Naive thymus-derived CD8-positive, alpha-beta T cell (primary cell): Measurements from ENCODE around the gene OCA2. TPM values are rescaled to one million over a fixed set of nuclear protein-coding genes. Genes with fewer than 3 reads are reported as not detected.

ENCODE experiments used
- ATAC-seq, 2 donors: fragments of 150-1000 bp; cut with Tn5 transposase in 1 of 2; sonication (Bioruptor Pico), chemical (Tn5 transposase) in 1 of 2; 1 replicate in 1 of 2; 2 replicates in 1 of 2; pipeline ENCODE4 v1.10.0; 2021; ENCODE audit warnings: mild to moderate bottlenecking in 2 of 2, moderate library complexity in 2 of 2
- POLR2A ChIA-PET: fragments of 350-600 bp; sonication (Branson Sonifier 250); formaldehyde crosslinking; loops from one replicate; lab custom pipeline; 2021; ENCODE audit warnings: antibody characterized with exemption; lab: Charles Lee
- DNase-seq, 10 donors: peaks; one replicate each; pipeline versions ENCODE4 v3.0.0 to v3.0.0-alpha.2; 2020 to 2022
- H3K27ac Mint-ChIP-seq, 10 donors: one replicate each; pipeline ENCODE4 v1.8.0; 2020 to 2022; ENCODE audit warnings: mild to moderate bottlenecking in 10 of 10, mixed read lengths in 10 of 10, moderate library complexity in 4 of 10, inconsistent platforms in 1 of 10
- H3K27me3 Mint-ChIP-seq, 5 donors: one replicate each; pipeline ENCODE4 v1.8.0; 2021 to 2022; ENCODE audit warnings: mixed read lengths in 5 of 5
- H3K36me3 Mint-ChIP-seq, 3 donors: one replicate each; pipeline ENCODE4 v1.8.0; 2020 to 2022; ENCODE audit warnings: mixed read lengths in 3 of 3, mild to moderate bottlenecking in 2 of 3, inconsistent platforms in 1 of 3
- H3K4me1 Mint-ChIP-seq, 4 donors: one replicate each; pipeline ENCODE4 v1.8.0; 2021 to 2022; ENCODE audit warnings: mixed read lengths in 4 of 4
- H3K4me3 Mint-ChIP-seq, 10 donors: one replicate each; pipeline ENCODE4 v1.8.0; 2020 to 2022; ENCODE audit warnings: mild to moderate bottlenecking in 10 of 10, mixed read lengths in 10 of 10, moderate library complexity in 6 of 10, inconsistent platforms in 1 of 10
- H3K9me3 Mint-ChIP-seq, 9 donors: one replicate each; pipeline ENCODE4 v1.8.0; 2020 to 2022; ENCODE audit warnings: mixed read lengths in 9 of 9, mild to moderate bottlenecking in 3 of 9, inconsistent platforms in 1 of 9, moderate library complexity in 1 of 9
- polyA plus RNA-seq, 3 donors: library from polyadenylated mRNA; unstranded; fragments of 300-500 nt; fragmentation: Illumina TruSeq; gene quantifications; one replicate each; pipeline ENCODE4 v1.2.3, GENCODE V29; 2021
- total RNA-seq, 8 experiments: library from RNA in 2 of 8; stranded (reverse) in 2 of 8; gene quantifications; one replicate each; pipeline ENCODE4 v1.2.3 and lab custom pipeline; 2021 to 2026

Gene OCA2
- total and polyA plus RNA-seq, 5 experiments from 2014 or later, result not detected

DNA sequence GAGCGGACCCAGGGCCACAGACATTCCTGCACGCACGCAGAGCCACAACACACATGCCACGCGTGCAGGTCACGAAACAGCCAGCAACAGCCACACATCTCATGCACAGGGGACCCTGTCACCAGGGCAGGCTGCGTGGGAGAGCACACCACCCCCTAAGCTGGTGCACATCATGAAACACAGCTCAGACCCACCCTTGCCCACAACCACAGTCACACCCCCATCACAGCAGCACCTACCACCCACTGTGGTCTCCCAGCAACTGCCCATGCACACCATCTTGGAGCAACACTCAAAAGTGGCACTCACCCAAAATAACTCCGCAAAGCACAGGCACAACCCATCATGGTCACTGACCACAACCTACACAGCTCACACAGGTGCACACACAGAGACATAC, 75.7 kb downstream of the OCA2 start:
- Mint-ChIP-seq H3K4me1 (no peaks in the 10 kb centered on the region), H3K9me3 (no peaks in the 10 kb centered on the region), H3K27ac (no peak overlapping the region), H3K36me3 (no peaks in the 10 kb centered on the region), H3K4me3 (no peak overlapping the region), H3K27me3 (peaks cover 0 to 20% (median 4%) of the 10 kb centered on the region in 5 donors)
- ATAC-seq (no peak), DNase-seq (no peak)
- POLR2A ChIA-PET, result no interaction called here

DNA sequence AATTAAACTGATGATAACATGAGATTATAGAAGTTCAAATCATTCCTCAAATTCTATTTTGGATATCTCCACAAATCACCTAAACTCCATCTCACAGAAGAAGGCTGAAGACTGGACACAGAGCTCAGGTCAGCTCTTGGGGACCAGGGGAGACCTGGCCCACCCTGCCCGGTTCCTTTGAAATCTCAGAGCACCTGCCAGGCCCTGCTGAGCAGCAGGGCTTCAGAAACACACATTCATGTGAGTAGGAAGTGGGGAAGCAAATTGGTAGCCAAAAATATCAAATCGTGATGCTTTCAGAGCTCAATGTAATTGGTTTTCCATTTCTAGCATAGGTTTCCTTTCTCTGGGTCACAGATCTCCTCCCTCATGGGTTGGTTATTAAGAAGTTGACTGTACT, 76.2 kb downstream of the OCA2 start:
- no peaks in the 10 kb centered on the region for H3K4me1 Mint-ChIP-seq
- no peak overlapping the region for H3K27ac Mint-ChIP-seq
- no peaks in the 10 kb centered on the region for H3K36me3 Mint-ChIP-seq
- no peak overlapping the region for H3K4me3 Mint-ChIP-seq
- no peaks in the 10 kb centered on the region for H3K9me3 Mint-ChIP-seq
- H3K27me3 Mint-ChIP-seq, result peaks cover 0 to 21% (median 4%) of the 10 kb centered on the region in 5 donors
- POLR2A ChIA-PET, result no interaction called here
- ATAC-seq (no peak), DNase-seq (no peak)

DNA sequence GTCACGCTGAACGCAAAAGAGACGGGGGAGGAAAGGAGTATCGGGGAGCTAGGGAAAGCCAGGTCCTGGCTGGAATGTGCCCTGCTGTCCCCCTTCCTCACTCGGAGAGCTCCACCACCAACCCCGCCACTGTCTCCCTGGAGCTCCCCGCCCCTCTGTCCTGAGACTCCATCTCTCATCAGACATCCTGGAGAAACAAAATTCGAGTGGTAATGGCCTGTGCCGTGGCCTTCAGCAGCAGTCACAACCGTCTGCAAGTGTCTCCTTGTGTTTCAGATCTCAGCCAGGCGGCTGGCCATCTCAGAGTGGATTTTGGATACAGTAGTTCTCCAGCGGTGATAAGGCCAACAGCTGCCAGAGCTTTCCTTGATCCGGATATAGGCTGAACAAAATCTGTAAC, 76.9 kb downstream of the OCA2 start:
- no peak overlapping the region for H3K4me3 Mint-ChIP-seq

DNA sequence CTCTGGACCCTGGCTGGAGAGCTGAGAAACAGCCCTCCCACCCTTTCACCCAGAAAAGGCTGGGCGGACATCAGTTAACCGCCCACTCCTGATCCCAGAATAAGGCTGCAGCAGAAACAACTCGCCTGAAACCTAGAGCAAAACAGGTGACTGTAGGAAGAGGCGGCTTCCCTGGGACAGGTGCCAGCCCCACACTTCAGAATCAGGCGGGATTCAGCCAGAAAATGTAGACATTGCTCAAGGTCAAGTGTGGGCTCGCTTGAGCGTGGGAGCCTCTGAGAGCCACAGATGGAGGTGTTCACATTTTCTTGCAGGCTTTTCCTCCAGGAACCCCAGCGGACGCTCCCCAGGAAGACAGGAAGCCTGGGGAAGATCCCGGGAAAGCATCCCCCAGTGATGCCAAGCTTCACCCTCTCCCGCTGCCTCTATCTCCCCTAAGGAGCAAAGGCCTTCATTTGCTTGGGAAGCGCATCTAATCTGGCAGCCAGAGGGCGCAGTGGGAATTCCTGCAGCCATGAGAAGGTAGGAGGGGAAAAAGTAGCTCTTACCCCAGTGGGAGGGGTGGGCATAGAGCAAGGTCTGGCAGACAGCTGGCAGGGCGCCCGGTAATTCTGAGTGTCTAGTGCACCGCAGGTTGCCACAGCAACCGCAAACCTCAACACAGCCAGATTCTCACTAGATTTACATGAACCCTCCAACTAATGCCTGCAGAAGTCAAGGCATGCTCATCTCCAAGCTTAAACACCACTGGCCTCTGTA, 77.7 kb downstream of the OCA2 start:
- H3K4me1 Mint-ChIP-seq, result no peaks in the 10 kb centered on the region
- no peak for DNase-seq
- POLR2A ChIA-PET, result no interaction called here
- H3K4me3 Mint-ChIP-seq, result no peak overlapping the region
- no peaks in the 10 kb centered on the region for H3K36me3 Mint-ChIP-seq
- ATAC-seq, result no peak
- no peak overlapping the region for H3K27ac Mint-ChIP-seq
- peaks cover 0 to 21% (median 4%) of the 10 kb centered on the region in 5 donors for H3K27me3 Mint-ChIP-seq
- H3K9me3 Mint-ChIP-seq, result no peaks in the 10 kb centered on the region

More for the DNA sequence above, 76.9 kb downstream of the OCA2 start:
- H3K4me1 Mint-ChIP-seq, result no peaks in the 10 kb centered on the region
- ATAC-seq (no peak), DNase-seq (no peak)
- POLR2A ChIA-PET, result no interaction called here
- H3K27me3 Mint-ChIP-seq, result peaks cover 0 to 21% (median 4%) of the 10 kb centered on the region in 5 donors
- no peaks in the 10 kb centered on the region for H3K36me3 Mint-ChIP-seq
- no peaks in the 10 kb centered on the region for H3K9me3 Mint-ChIP-seq
- no peak overlapping the region for H3K27ac Mint-ChIP-seq

DNA sequence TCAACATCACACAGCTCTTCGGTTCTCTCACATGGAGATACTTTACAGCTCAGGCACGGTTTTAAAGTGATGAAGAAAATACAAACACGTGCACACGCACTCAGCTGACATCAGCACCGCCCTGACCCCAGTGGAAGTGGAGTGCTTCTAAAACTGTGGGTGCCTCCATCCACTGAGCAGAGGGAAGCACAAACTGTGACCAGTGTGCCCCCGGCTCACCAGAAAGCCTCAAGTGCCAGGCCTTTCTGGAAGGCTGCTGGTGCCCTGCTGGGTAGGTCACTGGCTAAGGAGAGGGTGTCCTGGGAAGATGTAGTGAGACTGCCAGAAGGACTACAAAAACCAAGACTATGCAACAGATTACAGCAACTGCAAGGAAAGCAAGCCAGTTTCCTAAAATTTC, 78.5 kb downstream of the OCA2 start:
- no peaks in the 10 kb centered on the region for H3K4me1 Mint-ChIP-seq
- peak overlapping the region in 1 of 10 donors; percentile 19 for H3K27ac Mint-ChIP-seq
- DNase-seq, result no peak
- no peak for ATAC-seq
- H3K9me3 Mint-ChIP-seq, result no peaks in the 10 kb centered on the region
- POLR2A ChIA-PET, result no interaction called here
- no peak overlapping the region for H3K4me3 Mint-ChIP-seq
- H3K27me3 Mint-ChIP-seq, result peaks cover 0 to 21% (median 4%) of the 10 kb centered on the region in 5 donors
- H3K36me3 Mint-ChIP-seq, result no peaks in the 10 kb centered on the region

- no peaks in the 10 kb centered on the region for H3K9me3 Mint-ChIP-seq
- POLR2A ChIA-PET, result no interaction called here
- no peaks in the 10 kb centered on the region for H3K36me3 Mint-ChIP-seq
- no peak overlapping the region for H3K27ac Mint-ChIP-seq
- ATAC-seq, result no peak
- no peak overlapping the region for H3K4me3 Mint-ChIP-seq
- H3K27me3 Mint-ChIP-seq, result peaks cover 0 to 18% (median 4%) of the 10 kb centered on the region in 5 donors
- H3K4me1 Mint-ChIP-seq, result no peaks in the 10 kb centered on the region
- no peak for DNase-seq
Measured at GRCh38 chr15:28019594-28020309, 79.4 kb downstream of the OCA2 start.

GRCh38 chr15:28018291-28019044, 80.6 kb downstream of the OCA2 start:
- Mint-ChIP-seq H3K4me3 (no peak overlapping the region), H3K4me1 (no peaks in the 10 kb centered on the region), H3K27ac (no peak overlapping the region), H3K36me3 (no peaks in the 10 kb centered on the region), H3K27me3 (peaks cover 0 to 15% (median 1%) of the 10 kb centered on the region in 5 donors), H3K9me3 (no peaks in the 10 kb centered on the region)
- DNase-seq (no peak), ATAC-seq (no peak)
- POLR2A ChIA-PET, result no interaction called here

DNA sequence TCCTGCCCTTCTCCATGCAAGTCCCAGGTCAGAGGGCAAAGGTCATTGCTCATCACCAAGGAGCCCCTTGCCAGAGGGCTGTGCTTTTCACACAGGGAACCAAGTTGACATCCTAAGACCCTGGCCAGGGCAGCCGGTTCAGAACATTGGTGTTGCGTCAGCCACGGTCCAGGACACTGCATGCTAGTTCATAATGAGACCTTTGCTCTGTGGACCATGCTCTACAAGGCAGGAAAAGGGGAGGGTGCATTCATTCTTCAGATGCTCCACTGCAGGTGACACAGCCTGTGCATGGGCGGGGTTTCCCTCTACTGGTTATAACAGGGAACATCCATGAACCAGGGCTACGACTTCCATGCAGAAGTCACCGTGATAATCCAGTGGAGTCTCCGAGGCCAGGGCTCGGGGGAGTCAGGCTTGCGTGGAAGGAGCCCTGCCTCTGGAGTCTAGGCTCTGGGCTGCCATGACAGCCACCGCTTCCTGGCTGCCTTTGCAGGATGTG, 81.6 kb downstream of the OCA2 start:
- no peak for DNase-seq
- POLR2A ChIA-PET, result no interaction called here
- no peaks in the 10 kb centered on the region for H3K4me1 Mint-ChIP-seq
- H3K27me3 Mint-ChIP-seq, result peaks cover 0 to 12% (median 0%) of the 10 kb centered on the region in 5 donors
- no peak overlapping the region for H3K27ac Mint-ChIP-seq
- no peaks in the 10 kb centered on the region for H3K36me3 Mint-ChIP-seq
- ATAC-seq, result no peak
- H3K4me3 Mint-ChIP-seq, result no peak overlapping the region
- no peaks in the 10 kb centered on the region for H3K9me3 Mint-ChIP-seq

DNA sequence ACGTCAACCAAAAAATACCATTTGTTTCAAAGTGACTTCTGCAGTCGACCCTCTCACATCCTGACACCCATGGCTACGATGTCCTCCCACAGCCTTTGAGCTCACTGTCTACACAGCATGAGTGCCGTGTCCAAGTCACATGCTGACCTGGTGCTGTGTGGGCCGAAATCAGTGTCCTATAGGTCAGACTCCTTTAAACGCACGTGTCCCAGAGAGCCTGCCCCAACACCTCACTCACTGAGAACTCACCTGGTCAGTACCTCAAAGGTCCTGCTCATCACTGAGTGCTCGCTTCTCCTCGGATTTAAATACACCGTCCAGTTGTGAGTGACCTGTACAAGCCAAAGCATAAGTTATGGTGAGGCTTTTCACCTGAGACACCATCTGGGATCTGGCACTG, 83.3 kb downstream of the OCA2 start:
- ATAC-seq (no peak), DNase-seq (no peak)
- no peaks in the 10 kb centered on the region for H3K4me1 Mint-ChIP-seq
- no peak overlapping the region for H3K27ac Mint-ChIP-seq
- H3K36me3 Mint-ChIP-seq, result no peaks in the 10 kb centered on the region
- H3K9me3 Mint-ChIP-seq, result no peaks in the 10 kb centered on the region
- peaks cover 0 to 12% (median 0%) of the 10 kb centered on the region in 5 donors for H3K27me3 Mint-ChIP-seq
- H3K4me3 Mint-ChIP-seq, result no peak overlapping the region
- POLR2A ChIA-PET, result no interaction called here

DNA sequence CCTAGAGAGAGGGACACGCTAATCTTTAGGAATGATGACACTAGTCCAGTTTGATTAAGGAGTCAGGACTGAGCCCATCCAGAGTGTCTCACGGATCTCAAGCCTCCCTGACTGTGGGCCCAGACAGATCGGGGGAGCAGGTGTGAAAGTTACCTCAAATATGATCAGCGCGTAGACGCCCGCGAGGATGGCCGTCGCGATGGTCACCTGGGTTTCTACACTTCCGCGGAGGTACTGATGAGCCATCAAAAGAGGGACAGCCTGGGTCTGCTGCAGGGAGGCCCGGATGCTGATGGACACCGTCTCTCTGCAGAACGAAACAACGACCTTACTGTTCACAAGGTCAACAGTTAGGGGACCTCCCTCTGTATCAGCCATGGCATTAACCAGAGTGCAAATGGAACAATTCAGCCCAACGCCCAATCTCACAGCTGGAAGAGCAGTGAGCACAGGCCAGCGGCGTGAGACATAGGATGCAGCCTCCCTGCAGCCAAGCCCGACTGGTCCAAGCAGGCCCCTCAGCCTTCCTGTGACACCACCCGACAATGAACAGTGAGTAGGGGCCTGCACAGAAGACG, 84.4 kb downstream of the OCA2 start:
- no peaks in the 10 kb centered on the region for H3K4me1 Mint-ChIP-seq

GRCh38 chr15:28013976-28014375, 85.1 kb downstream of the OCA2 start:
- no peak overlapping the region for H3K4me3 Mint-ChIP-seq
- POLR2A ChIA-PET, result no interaction called here
- H3K9me3 Mint-ChIP-seq, result peaks cover 0 to 5% (median 0%) of the 10 kb centered on the region in 9 donors
- no peak overlapping the region for H3K27ac Mint-ChIP-seq
- peaks cover 0 to 12% (median 3%) of the 10 kb centered on the region in 5 donors for H3K27me3 Mint-ChIP-seq
- no peaks in the 10 kb centered on the region for H3K36me3 Mint-ChIP-seq
- no peak for DNase-seq
- no peaks in the 10 kb centered on the region for H3K4me1 Mint-ChIP-seq
- no peak for ATAC-seq

More for the DNA sequence above, 84.4 kb downstream of the OCA2 start:
- Mint-ChIP-seq H3K4me3 (no peak overlapping the region), H3K27ac (no peak overlapping the region), H3K9me3 (peaks cover 0 to 4% (median 0%) of the 10 kb centered on the region in 9 donors), H3K27me3 (peaks cover 0 to 12% (median 3%) of the 10 kb centered on the region in 5 donors), H3K36me3 (no peaks in the 10 kb centered on the region)
- DNase-seq, result no peak
- no peak for ATAC-seq
- POLR2A ChIA-PET, result no interaction called here

GRCh38 chr15:28013480-28013879, 85.6 kb downstream of the OCA2 start:
- H3K27ac Mint-ChIP-seq, result no peak overlapping the region
- peaks cover 0 to 7% (median 2%) of the 10 kb centered on the region in 5 donors for H3K27me3 Mint-ChIP-seq
- ATAC-seq (no peak), DNase-seq (no peak)
- no peaks in the 10 kb centered on the region for H3K36me3 Mint-ChIP-seq
- POLR2A ChIA-PET, result no interaction called here
- H3K4me3 Mint-ChIP-seq, result no peak overlapping the region
- no peaks in the 10 kb centered on the region for H3K4me1 Mint-ChIP-seq
- peaks cover 0 to 5% (median 0%) of the 10 kb centered on the region in 9 donors for H3K9me3 Mint-ChIP-seq
